Trophoblast cell (in vitro differentiated cells and primary cell): ENCODE measurements around the gene TYROBP.

Experiments used
- DNase-seq, 2 donors: peaks; one replicate each; pipeline ENCODE4 v3.0.0-alpha.2; 2016
- H2AFZ ChIP-seq: 2 replicates; pipeline ENCODE4 v1.6.1; 2013; ENCODE audit warnings: low read length, moderate library complexity, mild to moderate bottlenecking; ENCODE audit not compliant: insufficient read depth, poor library complexity
- H2AK5ac ChIP-seq: 2 replicates; pipeline ENCODE4 v1.6.1; 2013; ENCODE audit warnings: mild to moderate bottlenecking, low read length
- H2BK120ac ChIP-seq: 2 replicates; pipeline ENCODE4 v1.6.1; 2013; ENCODE audit warnings: low read length, mild to moderate bottlenecking, moderate library complexity; ENCODE audit not compliant: insufficient read depth, poor library complexity
- H2BK12ac ChIP-seq: 2 replicates; pipeline ENCODE4 v1.6.1; 2013; ENCODE audit warnings: mild to moderate bottlenecking, low read length, moderate library complexity
- H2BK5ac ChIP-seq: 2 replicates; pipeline ENCODE4 v1.6.1; 2013; ENCODE audit warnings: low read length, low read depth, moderate library complexity, mild to moderate bottlenecking; ENCODE audit not compliant: poor library complexity
- H3K14ac ChIP-seq: 2 replicates; pipeline ENCODE4 v1.6.1; 2013; ENCODE audit warnings: mild to moderate bottlenecking, low read length
- H3K18ac ChIP-seq: 2 replicates; pipeline ENCODE4 v1.6.1; 2013; ENCODE audit warnings: mild to moderate bottlenecking, low read length
- H3K23ac ChIP-seq: 2 replicates; pipeline ENCODE4 v1.6.1; 2013; ENCODE audit warnings: low read length
- H3K27ac ChIP-seq: 2 replicates; pipeline ENCODE4 v1.5.1; 2013; ENCODE audit warnings: low read depth, mild to moderate bottlenecking, inconsistent platforms, low read length, moderate library complexity
- H3K27me3 ChIP-seq: 2 replicates; pipeline ENCODE4 v1.6.1; 2013; ENCODE audit warnings: inconsistent platforms, mild to moderate bottlenecking, low read length, moderate library complexity; ENCODE audit not compliant: insufficient read depth
- H3K36me3 ChIP-seq, 2 experiments: 1 replicate in 1 of 2; 2 replicates in 1 of 2; pipeline ENCODE4 v1.6.1; 2013; ENCODE audit warnings: low read length in 2 of 2, mild to moderate bottlenecking in 2 of 2, moderate library complexity in 1 of 2; ENCODE audit not compliant: insufficient read depth in 2 of 2, control insufficient read depth in 1 of 2
- H3K4ac ChIP-seq: 2 replicates; pipeline ENCODE4 v1.6.1; 2013; ENCODE audit warnings: low read depth, mild to moderate bottlenecking, low read length, moderate library complexity
- H3K4me1 ChIP-seq, 2 experiments: 1 replicate in 1 of 2; 2 replicates in 1 of 2; pipeline ENCODE4 v1.6.1; 2013; ENCODE audit warnings: low read length in 2 of 2, mild to moderate bottlenecking in 2 of 2, moderate library complexity in 1 of 2; ENCODE audit not compliant: insufficient read depth in 2 of 2, control insufficient read depth in 1 of 2
- H3K4me2 ChIP-seq: 2 replicates; pipeline ENCODE4 v1.6.1; 2013; ENCODE audit warnings: inconsistent platforms, mild to moderate bottlenecking, low read length, moderate library complexity
- H3K4me3 ChIP-seq: 2 replicates; pipeline ENCODE4 v1.5.1; 2013; ENCODE audit warnings: mild to moderate bottlenecking, low read depth, low read length, inconsistent platforms
- H3K79me1 ChIP-seq: one replicate; pipeline ENCODE4 v1.6.1; 2013; ENCODE audit warnings: low read length
- H3K79me2 ChIP-seq: 2 replicates; pipeline ENCODE4 v1.6.1; 2013; ENCODE audit warnings: low read length, mild to moderate bottlenecking; ENCODE audit not compliant: control insufficient read depth, insufficient read depth, poor library complexity
- H3K9ac ChIP-seq: 2 replicates; pipeline ENCODE4 v1.6.1; 2013; ENCODE audit warnings: mild to moderate bottlenecking, low read length
- H3K9me3 ChIP-seq: 2 replicates; pipeline ENCODE4 v1.6.1; 2013; ENCODE audit warnings: low read depth, mild to moderate bottlenecking, control low read depth, inconsistent platforms, low read length; ENCODE audit not compliant: insufficient read depth
- H4K12ac ChIP-seq: 2 replicates; pipeline ENCODE4 v1.6.1; 2013; ENCODE audit warnings: low read depth, mild to moderate bottlenecking, low read length, moderate library complexity
- H4K8ac ChIP-seq: 2 replicates; pipeline ENCODE4 v1.6.1; 2013; ENCODE audit warnings: low read depth, mild to moderate bottlenecking, low read length, moderate library complexity
- H4K91ac ChIP-seq: one replicate; pipeline ENCODE4 v1.6.1; 2013; ENCODE audit warnings: low read depth, mild to moderate bottlenecking, low read length, moderate library complexity
- WGBS: extraction: QIAGEN DNeasy Blood & Tissue Kit; methylation state at CpG from one replicate; pipeline ENCODE4 v1.1.7; 2013; ENCODE audit warnings: missing lambda C conversion rate; ENCODE audit not compliant: insufficient read length, insufficient coverage; ENCODE audit errors: extremely low coverage; 5-methylcytosine and 5-hydroxymethylcytosine counted together

The TYROBP gene

DNA sequence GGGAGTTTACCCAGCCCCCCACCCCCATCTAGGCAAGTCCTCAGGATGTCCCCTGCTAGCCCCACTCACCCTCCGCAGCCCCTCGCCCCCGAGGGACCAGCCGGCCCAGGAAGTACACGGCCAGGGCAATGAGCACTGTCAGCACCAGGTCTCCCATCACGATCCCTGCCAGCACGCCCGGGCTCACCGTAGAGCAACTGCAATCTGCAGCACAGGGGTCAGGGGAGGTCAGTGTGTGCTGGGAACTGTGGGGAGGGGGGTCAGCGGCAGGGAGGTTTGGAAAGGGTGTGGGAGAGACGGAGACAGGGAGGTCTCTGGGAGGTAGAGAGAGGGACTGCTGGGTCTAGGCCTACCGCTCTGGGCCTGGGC, 734 bp downstream of the TYROBP start:
- no peak overlapping the region for H2BK120ac ChIP-seq
- no peak overlapping the region for H2AFZ ChIP-seq
- H3K18ac ChIP-seq = no peak overlapping the region
- H3K79me2 ChIP-seq = no peaks in the 10 kb centered on the region
- H4K91ac ChIP-seq = no peak overlapping the region
- no peak overlapping the region for H2BK5ac ChIP-seq
- no peak overlapping the region for H3K27ac ChIP-seq
- no peaks in the 10 kb centered on the region for H3K79me1 ChIP-seq
- H2AK5ac ChIP-seq = no peak overlapping the region
- H4K12ac ChIP-seq = no peak overlapping the region
- H3K9me3 ChIP-seq = no peaks in the 10 kb centered on the region
- WGBS = no CpG with 5 or more reads among the region's 12 CpGs
- H3K23ac ChIP-seq = no peak overlapping the region
- H3K9ac ChIP-seq = no peak overlapping the region
- no peak overlapping the region for H3K4me3 ChIP-seq
- H2BK12ac ChIP-seq = no peak overlapping the region
- no peak overlapping the region for H3K4ac ChIP-seq
- no peak overlapping the region for H3K14ac ChIP-seq
- DNase-seq = no peak
- no peaks in the 10 kb centered on the region for H3K27me3 ChIP-seq
- peaks cover 5 to 7% of the 10 kb centered on the region in 2 experiments for H3K4me1 ChIP-seq
- H3K36me3 ChIP-seq = no peaks in the 10 kb centered on the region
- H4K8ac ChIP-seq = no peak overlapping the region
- H3K4me2 ChIP-seq = no peak overlapping the region

DNA sequence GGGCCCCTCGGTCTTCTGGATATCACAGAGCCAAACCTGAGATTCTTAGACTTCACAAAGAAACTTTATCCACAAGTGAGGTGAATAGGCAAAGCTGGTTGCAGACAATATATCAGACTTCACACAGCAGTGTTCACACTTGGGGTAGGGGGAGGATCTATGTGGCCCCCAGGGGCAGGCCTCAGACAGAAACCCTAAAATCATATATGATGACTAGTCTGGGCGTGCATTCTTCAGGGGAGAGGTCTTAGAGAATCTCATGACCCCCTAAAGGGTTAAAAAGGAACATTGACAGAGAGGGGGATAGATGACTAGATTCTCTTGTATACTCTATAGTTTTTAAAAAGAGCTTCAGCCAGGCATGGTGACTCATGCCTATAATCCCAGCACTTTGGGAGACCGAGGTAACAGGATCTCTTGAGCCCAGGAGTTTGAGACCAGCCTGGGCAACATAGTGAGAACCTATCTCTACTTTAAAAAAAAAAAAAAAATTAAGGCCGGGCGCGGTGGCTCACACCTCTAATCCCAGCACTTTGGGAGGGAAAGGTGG, 2.8 kb downstream of the TYROBP start:
- H3K14ac ChIP-seq = no peak overlapping the region
- H3K79me2 ChIP-seq = peaks cover under 1% of the 10 kb centered on the region
- H3K27me3 ChIP-seq = no peaks in the 10 kb centered on the region
- H3K9ac ChIP-seq = no peak overlapping the region
- H2AK5ac ChIP-seq = no peak overlapping the region
- no peak overlapping the region for H4K91ac ChIP-seq
- H3K36me3 ChIP-seq = no peaks in the 10 kb centered on the region
- H2BK120ac ChIP-seq = no peak overlapping the region
- no peaks in the 10 kb centered on the region for H3K9me3 ChIP-seq
- H2BK12ac ChIP-seq = no peak overlapping the region
- H2AFZ ChIP-seq = no peak overlapping the region
- H2BK5ac ChIP-seq = no peak overlapping the region
- no peak overlapping the region for H4K12ac ChIP-seq
- no peak overlapping the region for H3K4me2 ChIP-seq
- no peak for DNase-seq
- H3K79me1 ChIP-seq = peaks cover 4% of the 10 kb centered on the region
- no peak overlapping the region for H3K23ac ChIP-seq
- no CpG with 5 or more reads among the region's 6 CpGs for WGBS
- H4K8ac ChIP-seq = no peak overlapping the region
- H3K4ac ChIP-seq = no peak overlapping the region
- H3K27ac ChIP-seq = no peak overlapping the region
- peaks cover 13 to 18% of the 10 kb centered on the region in 2 experiments for H3K4me1 ChIP-seq
- no peak overlapping the region for H3K18ac ChIP-seq
- H3K4me3 ChIP-seq = no peak overlapping the region

DNA sequence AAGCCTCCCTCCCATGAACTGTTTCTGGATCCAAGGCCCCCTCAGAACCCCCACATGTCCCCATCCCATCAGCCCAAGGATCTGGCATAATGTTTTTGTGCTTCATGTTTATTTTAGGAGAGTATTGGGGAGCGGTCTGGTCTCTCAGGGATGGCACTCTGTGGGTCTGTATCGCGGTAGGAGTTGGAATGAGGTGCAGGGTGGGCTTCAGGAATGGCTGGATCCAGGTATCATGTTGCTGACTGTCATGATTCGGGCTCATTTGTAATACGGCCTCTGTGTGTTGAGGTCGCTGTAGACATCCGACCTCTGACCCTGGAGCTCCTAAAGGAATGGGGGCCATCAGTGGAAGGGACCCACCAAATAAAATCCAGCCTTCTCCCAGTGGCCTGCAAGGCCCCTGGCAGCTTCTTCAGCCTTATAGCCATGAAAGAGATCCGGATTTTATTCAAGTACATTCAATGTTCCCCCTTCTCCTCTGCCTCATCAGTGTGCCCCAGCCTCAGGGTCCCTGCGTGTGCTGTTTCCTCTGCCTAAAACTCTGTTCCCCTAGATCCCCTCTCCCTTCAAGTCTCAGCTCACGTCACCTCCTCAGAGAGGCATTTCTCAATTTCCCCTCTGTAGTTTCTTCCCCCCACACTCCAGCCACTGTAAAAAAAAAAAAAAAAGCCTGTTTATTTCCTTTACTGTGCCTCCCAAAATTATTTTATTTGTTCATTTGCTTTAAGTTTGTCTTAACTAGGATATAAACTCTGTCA, 3.6 kb downstream of the TYROBP start:
- Histone ChIP-seq H4K12ac (no peak overlapping the region), H2BK12ac (no peak overlapping the region), H3K4me3 (no peak overlapping the region), H3K18ac (no peak overlapping the region), H3K9ac (no peak overlapping the region), H4K8ac (no peak overlapping the region), H3K79me2 (peaks cover 5% of the 10 kb centered on the region), H2BK120ac (no peak overlapping the region), H2AK5ac (no peak overlapping the region), H3K27me3 (no peaks in the 10 kb centered on the region), H3K36me3 (no peaks in the 10 kb centered on the region), H2BK5ac (no peak overlapping the region), H3K23ac (no peak overlapping the region), H3K9me3 (no peaks in the 10 kb centered on the region), H3K79me1 (peaks cover 10% of the 10 kb centered on the region), H3K27ac (no peak overlapping the region), H2AFZ (no peak overlapping the region), H3K4me1 (peaks cover 13 to 18% of the 10 kb centered on the region in 2 experiments), H3K4me2 (no peak overlapping the region), H3K14ac (no peak overlapping the region), H4K91ac (no peak overlapping the region), H3K4ac (no peak overlapping the region)
- DNase-seq = no peak
- WGBS = no CpG with 5 or more reads among the region's 10 CpGs

DNA sequence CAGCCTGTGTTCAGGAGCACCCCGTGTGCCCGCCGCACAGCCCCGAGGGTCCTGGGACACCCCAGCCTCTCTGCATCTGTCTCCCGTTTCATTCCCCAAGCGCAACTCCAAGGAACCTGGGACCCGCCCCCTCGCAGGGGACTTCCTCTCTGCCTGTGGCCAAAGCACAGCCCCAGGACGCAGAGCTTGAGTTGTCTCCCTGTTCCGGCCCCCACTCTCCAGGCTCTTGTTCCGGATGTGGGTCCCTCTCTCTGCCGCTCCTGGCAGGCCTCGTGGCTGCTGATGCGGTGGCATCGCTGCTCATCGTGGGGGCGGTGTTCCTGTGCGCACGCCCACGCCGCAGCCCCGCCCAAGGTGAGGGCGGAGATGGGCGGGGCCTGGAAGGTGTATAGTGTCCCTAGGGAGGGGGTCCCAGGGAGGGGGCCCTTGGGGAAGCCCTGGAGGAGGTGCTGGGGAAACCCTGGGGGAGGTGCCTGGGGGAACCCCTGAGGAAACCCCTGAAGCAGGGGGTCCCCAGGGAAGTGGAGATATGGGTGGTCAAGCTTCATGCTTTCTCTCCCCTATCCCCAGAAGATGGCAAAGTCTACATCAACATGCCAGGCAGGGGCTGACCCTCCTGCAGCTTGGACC, 4.4 kb downstream of the TYROBP start:
- Histone ChIP-seq H3K9ac (no peak overlapping the region), H3K23ac (no peak overlapping the region), H3K27ac (no peak overlapping the region), H3K14ac (peak overlapping the region; percentile 47), H3K36me3 (no peaks in the 10 kb centered on the region), H3K27me3 (no peaks in the 10 kb centered on the region), H4K91ac (peak overlapping the region; percentile 25), H4K12ac (peak overlapping the region; percentile 94), H2BK120ac (peak overlapping the region; percentile 50), H3K9me3 (no peaks in the 10 kb centered on the region), H3K4me3 (no peak overlapping the region), H2AK5ac (no peak overlapping the region), H2AFZ (peak overlapping the region; percentile 42), H3K4me2 (peak overlapping the region; percentile 60), H3K79me2 (peaks cover 8% of the 10 kb centered on the region), H3K18ac (no peak overlapping the region), H3K4me1 (peaks cover 13 to 21% of the 10 kb centered on the region in 2 experiments), H3K4ac (no peak overlapping the region), H2BK12ac (no peak overlapping the region), H3K79me1 (peaks cover 13% of the 10 kb centered on the region), H2BK5ac (no peak overlapping the region), H4K8ac (peak overlapping the region; percentile 88)
- WGBS = no CpG with 5 or more reads among the region's 24 CpGs
- DNase-seq = peak; percentile 91 to 97
